ENCODE data around the gene LELP1.

DNA sequence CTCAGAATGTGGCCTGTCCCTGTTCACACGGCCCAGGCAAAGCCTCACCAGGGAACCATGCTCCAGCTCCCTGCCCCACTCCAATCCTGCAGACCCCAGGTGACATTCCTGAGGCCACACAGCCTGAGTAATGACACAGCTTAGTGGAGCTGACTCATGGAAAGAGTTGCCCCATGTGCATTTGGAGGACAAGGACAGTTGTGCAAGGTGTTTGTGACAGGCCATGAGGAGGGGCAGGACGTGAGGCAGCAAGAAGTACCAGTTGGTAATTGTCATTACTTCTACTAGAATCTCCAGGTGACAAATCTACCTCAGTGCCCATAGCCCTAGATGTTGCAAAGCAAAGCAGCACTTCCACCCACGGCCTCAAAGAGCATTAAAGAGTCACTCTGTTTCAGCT, 29.3 kb downstream of the LELP1 start:
- TF ChIP-seq POLR2AphosphoS5 (IDR thresholded peaks at IDR 0.05) (no peak), EP300 (IDR thresholded peaks at IDR 0.05) (no peak)
- TF ChIP-seq, protein P1, sequence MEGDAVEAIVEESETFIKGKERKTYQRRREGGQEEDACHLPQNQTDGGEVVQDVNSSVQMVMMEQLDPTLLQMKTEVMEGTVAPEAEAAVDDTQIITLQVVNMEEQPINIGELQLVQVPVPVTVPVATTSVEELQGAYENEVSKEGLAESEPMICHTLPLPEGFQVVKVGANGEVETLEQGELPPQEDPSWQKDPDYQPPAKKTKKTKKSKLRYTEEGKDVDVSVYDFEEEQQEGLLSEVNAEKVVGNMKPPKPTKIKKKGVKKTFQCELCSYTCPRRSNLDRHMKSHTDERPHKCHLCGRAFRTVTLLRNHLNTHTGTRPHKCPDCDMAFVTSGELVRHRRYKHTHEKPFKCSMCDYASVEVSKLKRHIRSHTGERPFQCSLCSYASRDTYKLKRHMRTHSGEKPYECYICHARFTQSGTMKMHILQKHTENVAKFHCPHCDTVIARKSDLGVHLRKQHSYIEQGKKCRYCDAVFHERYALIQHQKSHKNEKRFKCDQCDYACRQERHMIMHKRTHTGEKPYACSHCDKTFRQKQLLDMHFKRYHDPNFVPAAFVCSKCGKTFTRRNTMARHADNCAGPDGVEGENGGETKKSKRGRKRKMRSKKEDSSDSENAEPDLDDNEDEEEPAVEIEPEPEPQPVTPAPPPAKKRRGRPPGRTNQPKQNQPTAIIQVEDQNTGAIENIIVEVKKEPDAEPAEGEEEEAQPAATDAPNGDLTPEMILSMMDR (IDR thresholded peaks at IDR 0.05): no peak

Measured in stomach (tissue), 4 donors.